Peyer's patch (tissue), 4 donors: ENCODE data around the gene CCDC152. TPM values are rescaled to one million over a fixed set of nuclear protein-coding genes. Genes with fewer than 3 reads are reported as not detected.

Experiments used
- DNase-seq, 3 donors: peaks; one replicate each; pipeline ENCODE4 v3.0.0-alpha.2; 2017 to 2019
- H3K27ac ChIP-seq, 4 donors: fragments of 200-600 bp; sonication (generic); one replicate each; pipeline ENCODE4 v1.5.1; 2016 to 2019
- H3K27me3 ChIP-seq, 2 donors: fragments of 200-600 bp; sonication (generic); one replicate each; pipeline ENCODE4 v1.5.1; 2019
- H3K36me3 ChIP-seq, 3 donors: fragments of 200-600 bp; sonication (generic); one replicate each; pipeline ENCODE4 v1.5.1; 2016 to 2019
- H3K4me1 ChIP-seq, 4 donors: fragments of 200-600 bp; sonication (generic); one replicate each; pipeline ENCODE4 v1.5.1; 2016 to 2019
- H3K4me3 ChIP-seq, 4 donors: fragments of 200-600 bp; sonication (generic); 1 replicate in 3 of 4; 2 replicates in 1 of 4; pipeline ENCODE4 v1.5.1; 2016 to 2019; ENCODE audit warnings: mild to moderate bottlenecking in 1 of 4
- H3K9me3 ChIP-seq, 4 donors: fragments of 200-600 bp; sonication (generic); one replicate each; pipeline ENCODE4 v1.5.1; 2016 to 2019; ENCODE audit warnings: mild to moderate bottlenecking in 1 of 4
- CTCF ChIP-seq, 6 experiments: fragments of 450-650 bp in 4 of 6; fragments of 200-600 bp in 2 of 6; sonication (generic) in 1 of 6; IDR thresholded peaks; one replicate each; pipeline ENCODE4 v1.5.1; 2017 to 2019; ENCODE audit warnings: antibody characterized with exemption in 6 of 6, mild to moderate bottlenecking in 3 of 6, moderate library complexity in 1 of 6
- POLR2A ChIP-seq, 2 donors: fragments of 450-650 bp; IDR thresholded peaks; one replicate each; pipeline ENCODE4 v1.5.1; 2017; ENCODE audit warnings: antibody characterized with exemption in 2 of 2, mild to moderate bottlenecking in 2 of 2, moderate library complexity in 2 of 2
- total RNA-seq, 4 donors: library from RNA; depleted of rRNA; stranded (reverse); fragments of >200 nt; gene quantifications; one replicate each; pipeline ENCODE4 v1.1.0, GENCODE V29; 2016

CCDC152 gene
- total RNA-seq, 4 donors from 2014 or later: 0.40 TPM; not detected in 3

DNA sequence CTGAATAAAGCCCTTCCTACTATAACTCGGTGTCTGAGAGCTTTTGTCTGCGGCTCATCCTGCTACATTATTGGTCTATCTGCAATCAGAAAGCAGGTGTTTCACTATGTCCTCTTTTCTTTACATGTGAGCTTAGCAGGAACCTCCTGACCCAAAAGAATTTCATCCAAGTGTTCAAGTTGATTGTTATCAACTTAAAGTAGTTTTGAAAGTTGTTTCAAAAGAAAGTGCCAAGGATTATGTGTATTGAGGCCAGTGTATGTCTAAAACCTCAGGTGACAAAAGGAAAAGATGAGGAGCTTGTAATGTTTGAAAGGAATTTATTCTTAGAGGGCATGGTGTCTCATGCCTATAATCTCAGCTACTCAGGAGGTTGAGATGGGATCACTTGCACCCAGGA lies 63.1 kb downstream of the CCDC152 start:
- Histone ChIP-seq H3K27ac (no peak overlapping the region), H3K4me3 (no peak overlapping the region), H3K4me1 (no peaks in the 10 kb centered on the region), H3K27me3 (no peaks in the 10 kb centered on the region), H3K9me3 (no peaks in the 10 kb centered on the region), H3K36me3 (no peaks in the 10 kb centered on the region)
- TF ChIP-seq POLR2A (IDR thresholded peaks at IDR 0.05) (no peak), CTCF (IDR thresholded peaks at IDR 0.05) (no peak)
- DNase-seq: no peak

DNA sequence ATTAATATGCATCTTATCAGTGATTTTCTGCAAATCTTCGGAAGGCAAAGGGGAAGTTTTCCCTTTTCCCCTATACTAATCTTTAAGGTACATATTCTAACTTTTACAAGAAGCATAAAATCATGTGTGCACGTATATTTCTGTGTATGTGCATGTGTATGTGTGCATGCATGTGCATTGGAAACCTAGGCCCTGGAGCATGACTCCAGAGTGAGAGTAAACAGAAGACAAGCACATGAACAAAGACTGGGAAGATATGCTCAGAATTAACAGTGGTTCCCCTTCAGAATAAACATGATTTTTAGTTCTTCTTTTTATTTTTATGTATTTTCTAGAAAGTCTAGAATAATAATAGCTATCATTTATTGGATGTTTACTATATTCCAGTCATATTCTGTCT lies 65.9 kb downstream of the CCDC152 start:
- Histone ChIP-seq H3K9me3 (no peaks in the 10 kb centered on the region), H3K36me3 (no peaks in the 10 kb centered on the region), H3K27me3 (no peaks in the 10 kb centered on the region), H3K4me3 (no peak overlapping the region), H3K4me1 (no peaks in the 10 kb centered on the region), H3K27ac (no peak overlapping the region)
- DNase-seq: no peak
- TF ChIP-seq CTCF (IDR thresholded peaks at IDR 0.05) (no peak), POLR2A (IDR thresholded peaks at IDR 0.05) (no peak)

DNA sequence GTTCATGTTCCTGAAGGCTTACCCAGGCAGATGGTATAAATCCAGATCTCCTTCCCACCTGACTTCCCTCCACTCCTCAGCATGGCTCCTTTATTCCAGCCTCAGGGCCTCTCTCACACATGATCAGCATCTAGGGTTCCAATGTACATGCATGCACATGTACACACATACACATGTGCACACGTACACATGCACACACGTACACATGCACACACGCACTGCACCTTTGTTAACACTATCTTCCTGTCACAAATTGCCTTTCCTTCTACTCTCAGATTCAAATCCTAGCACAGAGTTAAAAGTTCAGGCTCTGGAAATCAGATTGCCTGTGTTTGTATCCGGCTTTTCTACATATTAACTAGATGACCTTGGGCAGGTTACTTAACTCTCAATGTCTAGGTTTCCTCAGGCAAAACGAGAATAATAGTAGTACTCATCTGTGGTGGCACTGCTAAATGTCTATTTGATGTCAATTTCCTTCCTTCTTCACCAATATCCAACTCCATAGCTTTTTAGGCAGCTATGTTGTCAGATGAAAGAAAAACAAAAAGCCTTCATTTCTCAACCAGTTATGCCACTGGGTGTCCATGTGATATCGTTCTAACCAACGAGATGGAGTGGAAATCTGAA lies 67.8 kb downstream of the CCDC152 start:
- no peak for DNase-seq
- peak overlapping the region in 1 of 4 donors; percentile 51 for H3K27ac ChIP-seq
- TF ChIP-seq CTCF (IDR thresholded peaks at IDR 0.05) (no peak), POLR2A (IDR thresholded peaks at IDR 0.05) (no peak)
- no peaks in the 10 kb centered on the region for H3K36me3 ChIP-seq
- no peaks in the 10 kb centered on the region for H3K9me3 ChIP-seq
- no peak overlapping the region for H3K4me3 ChIP-seq
- no peaks in the 10 kb centered on the region for H3K27me3 ChIP-seq
- no peaks in the 10 kb centered on the region for H3K4me1 ChIP-seq

DNA sequence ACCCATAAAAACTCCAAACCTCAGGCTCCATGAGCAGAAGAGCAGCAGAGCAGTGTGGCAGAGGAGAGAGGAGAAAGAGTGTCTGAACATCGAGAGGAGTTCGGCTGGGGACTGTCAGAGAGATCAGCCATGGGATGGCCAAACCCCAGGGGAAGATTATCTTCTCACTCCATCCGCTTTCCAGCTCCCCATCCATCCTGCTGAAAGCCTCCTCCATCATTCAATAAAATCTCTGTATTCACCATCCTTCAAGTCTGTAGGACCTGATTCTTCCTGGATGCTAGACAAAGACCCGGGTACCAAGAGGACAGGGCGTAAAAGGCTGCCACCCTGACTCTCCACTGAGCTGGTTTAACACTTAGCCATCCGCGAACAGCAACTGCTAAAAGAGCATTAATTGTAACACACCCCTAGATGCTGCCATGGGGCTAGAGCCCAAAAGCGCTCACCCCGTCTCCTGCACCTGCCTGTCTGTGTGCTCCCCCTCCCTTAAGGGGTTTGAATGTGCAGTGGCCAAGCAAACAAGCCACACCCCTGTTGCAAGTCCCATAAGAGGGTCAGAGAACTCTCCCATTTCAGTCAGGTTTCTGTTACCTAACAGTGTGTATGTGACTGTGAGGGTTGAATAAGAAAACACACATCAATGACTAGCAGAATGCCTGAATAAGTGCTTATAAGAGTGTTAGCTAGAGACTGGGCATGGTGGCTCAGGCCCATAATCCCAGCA lies 69.0 kb downstream of the CCDC152 start:
- Histone ChIP-seq H3K36me3 (no peaks in the 10 kb centered on the region), H3K27me3 (no peaks in the 10 kb centered on the region), H3K27ac (no peak overlapping the region), H3K4me1 (no peaks in the 10 kb centered on the region), H3K4me3 (no peak overlapping the region), H3K9me3 (no peaks in the 10 kb centered on the region)
- DNase-seq: no peak
- TF ChIP-seq CTCF (IDR thresholded peaks at IDR 0.05) (no peak), POLR2A (IDR thresholded peaks at IDR 0.05) (no peak)

DNA sequence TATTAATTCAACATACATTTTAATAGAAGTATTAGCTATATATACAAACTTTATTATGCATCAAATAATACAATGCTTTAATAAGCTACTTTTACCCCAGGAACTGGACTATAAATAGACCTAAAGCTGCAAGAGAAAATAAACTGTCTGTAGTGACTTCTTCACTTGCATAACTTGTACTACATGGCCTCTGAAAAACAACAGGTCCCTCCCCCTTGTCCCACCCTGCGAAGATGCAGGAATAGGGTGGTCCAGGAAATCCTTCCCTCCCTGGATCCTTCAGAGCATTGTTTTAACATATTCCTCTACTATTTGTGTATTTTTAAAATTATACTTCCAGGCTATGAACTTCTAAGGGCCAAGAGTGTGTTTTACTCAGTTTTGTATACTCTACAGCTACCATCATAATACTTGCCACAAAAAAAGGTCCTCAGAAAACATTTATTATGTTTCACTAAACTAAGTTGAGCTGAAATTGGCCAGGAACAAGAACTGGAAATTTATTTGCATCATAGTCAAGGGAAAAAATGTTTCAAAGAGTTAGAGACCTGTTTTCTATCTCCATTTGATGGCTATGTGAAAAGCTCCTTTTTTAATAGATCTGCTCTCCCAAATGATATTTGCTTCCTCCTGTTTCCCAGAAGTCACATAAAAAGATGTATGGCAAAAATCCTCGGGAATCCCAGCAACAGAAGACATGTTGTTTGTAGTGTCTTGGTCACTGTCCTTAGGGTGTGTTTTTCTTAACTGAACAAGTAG lies 70.3 kb downstream of the CCDC152 start:
- no peak overlapping the region for H3K27ac ChIP-seq
- TF ChIP-seq CTCF (IDR thresholded peaks at IDR 0.05): no peak
- TF ChIP-seq POLR2A (IDR thresholded peaks at IDR 0.05): no peak
- no peaks in the 10 kb centered on the region for H3K9me3 ChIP-seq
- H3K4me3 ChIP-seq: no peak overlapping the region
- DNase-seq: no peak
- H3K36me3 ChIP-seq: no peaks in the 10 kb centered on the region
- no peaks in the 10 kb centered on the region for H3K4me1 ChIP-seq
- H3K27me3 ChIP-seq: no peaks in the 10 kb centered on the region
